A549 (cell line): ENCODE measurements around the gene OR1F1. TPM values are rescaled to one million over a fixed set of nuclear protein-coding genes. Genes with fewer than 3 reads are reported as not detected.
A peak's percentile ranks its signal among the peaks of the same experiment; 100 is the strongest.

Source experiments
- CBX2 ChIP-seq: fragments of 200-600 bp; sonication (generic); IDR thresholded peaks from 2 replicates; pipeline ENCODE4 v1.6.1; 2016; ENCODE audit warnings: low read depth, mild to moderate bottlenecking, borderline replicate concordance
- CEBPB ChIP-seq, 2 experiments: fragments of >200 bp in 1 of 2; sonication (Bioruptor Twin) in 1 of 2; formaldehyde crosslinking in 1 of 2; IDR thresholded peaks; 2 replicates each; pipeline ENCODE4 v1.6.1; 2012 to 2016
- E2F6 ChIP-seq: IDR thresholded peaks from 2 replicates; pipeline ENCODE4 v1.6.1; 2012; ENCODE audit warnings: low read depth, borderline replicate concordance
- EHF ChIP-seq: fragments of 250-450 bp; sonication (Bioruptor Pico); IDR thresholded peaks from 2 replicates; pipeline ENCODE4 v1.5.0; 2020; ENCODE audit warnings: mild to moderate bottlenecking
- GATA3 ChIP-seq: IDR thresholded peaks from 2 replicates; pipeline ENCODE4 v1.6.1; 2012; ENCODE audit warnings: borderline replicate concordance
- HEYL ChIP-seq: fragments of 250-450 bp; sonication (Bioruptor Pico); IDR thresholded peaks from 2 replicates; pipeline ENCODE4 v1.8.0; 2021; ENCODE audit warnings: mild to moderate bottlenecking, moderate library complexity
- MAX ChIP-seq: IDR thresholded peaks from 2 replicates; pipeline ENCODE4 v1.6.1; 2012
- NR3C1 ChIP-seq: fragments of >200 bp; sonication (Bioruptor Twin); formaldehyde crosslinking; IDR thresholded peaks from 3 replicates; pipeline ENCODE4 v1.6.1; 2017
- PBX3 ChIP-seq: IDR thresholded peaks from 2 replicates; pipeline ENCODE4 v1.6.1; 2012
- PHF8 ChIP-seq: fragments of 200-600 bp; sonication (generic); IDR thresholded peaks from 2 replicates; pipeline ENCODE4 v1.6.1; 2016; ENCODE audit warnings: low read depth, mild to moderate bottlenecking, antibody characterized with exemption, moderate library complexity, borderline replicate concordance
- RAD21 ChIP-seq, 2 experiments: fragments of >200 bp in 1 of 2; sonication (Bioruptor Twin) in 1 of 2; formaldehyde crosslinking in 1 of 2; IDR thresholded peaks in 1 of 2; conservative IDR thresholded peaks in 1 of 2; 2 replicates in 1 of 2; 3 replicates in 1 of 2; pipeline ENCODE4 v1.6.1; 2012 to 2018; ENCODE audit warnings: inconsistent platforms in 1 of 2
- RNF2 ChIP-seq: fragments of 200-600 bp; sonication (generic); IDR thresholded peaks from 2 replicates; pipeline ENCODE4 v1.6.1; 2016; ENCODE audit warnings: low read depth, mild to moderate bottlenecking, antibody characterized with exemption, moderate library complexity, borderline replicate concordance
- SREBF2 ChIP-seq: fragments of 450-650 bp; IDR thresholded peaks from 2 replicates; pipeline ENCODE4 v1.6.1; 2014; ENCODE audit warnings: mild to moderate bottlenecking, moderate library complexity
- polyA plus RNA-seq, 4 experiments: library from polyadenylated mRNA; depleted of rRNA in 3 of 4; stranded (reverse); fragments of >200 nt; fragmentation: RNase III in 1 of 4; extraction: RNeasy Plus Mini Kit Qiagen cat#74134 plus additional on column Dnase treatment in 1 of 4; gene quantifications; 2 replicates in 3 of 4; 3 replicates in 1 of 4; pipeline ENCODE4 v1.2.3, GENCODE V29; 2011 to 2017
- TF ChIP-seq, protein P1 (sequence below): fragments of >200 bp; sonication (Bioruptor Twin); formaldehyde crosslinking; IDR thresholded peaks from 3 replicates; pipeline ENCODE4 v1.5.1; 2016
- TF ChIP-seq, protein P2 (sequence below): fragments of 450-650 bp; IDR thresholded peaks from 2 replicates; pipeline ENCODE4 v1.6.1; 2014; ENCODE audit warnings: antibody characterized with exemption
- TF ChIP-seq, protein P3 (sequence below): fragments of 200-600 bp; sonication (generic); IDR thresholded peaks from 2 replicates; pipeline ENCODE4 v1.6.1; 2016; ENCODE audit warnings: antibody characterized with exemption, mild to moderate bottlenecking, moderate library complexity

Gene OR1F1
- polyA plus RNA-seq, 2 of the 4 experiments (the other 2 are of a cell fraction): 0.31 to 1.3 TPM

DNA sequence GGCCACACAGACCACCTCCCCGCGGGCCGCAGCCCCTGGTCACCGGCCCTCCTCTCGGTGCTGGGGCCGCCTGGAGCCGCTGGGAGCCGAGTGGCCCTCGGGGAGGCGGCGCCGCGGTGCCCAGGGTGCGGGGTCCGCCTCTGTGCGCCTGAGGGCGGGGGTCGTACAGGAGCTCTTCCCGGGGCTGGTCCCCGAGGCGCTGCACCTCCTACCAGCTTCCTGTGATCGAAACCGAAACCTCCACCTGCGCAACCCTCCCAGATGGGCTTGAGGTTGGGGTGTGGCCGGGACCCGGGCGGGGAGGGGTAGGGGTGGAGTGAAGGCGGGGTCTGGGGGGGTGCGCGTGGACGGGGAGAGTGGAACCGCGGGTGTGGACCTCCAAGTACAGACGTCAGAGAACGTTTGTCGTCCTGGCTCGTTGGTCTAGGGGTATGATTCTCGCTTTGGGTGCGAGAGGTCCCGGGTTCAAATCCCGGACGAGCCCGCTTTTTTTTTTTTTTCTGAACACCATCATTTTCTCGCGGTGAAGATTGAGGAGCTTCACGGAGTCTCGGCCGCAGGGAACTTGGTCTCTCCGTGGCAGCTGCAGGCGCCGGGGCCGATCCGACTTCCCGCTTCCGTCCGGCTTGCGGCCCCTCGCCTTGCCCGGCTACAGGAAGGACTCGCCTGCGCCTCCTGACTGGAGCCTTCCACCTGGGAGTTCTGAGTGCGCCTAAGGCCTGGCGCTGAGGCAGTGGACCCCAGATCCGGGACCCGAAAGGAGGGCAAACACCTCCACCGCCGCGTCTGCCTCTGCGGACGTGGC lies 29.3 kb upstream of the OR1F1 start (continued):
- TF ChIP-seq EHF (CRISPR knock-in tag) (no peak), RNF2 (no peak), CEBPB (IDR thresholded peaks at IDR 0.05) (no peak), PHF8 (peak; percentile 47; the same call in 1 of the 2 replicates), E2F6 (peak; percentile 38; the same call in 1 of the 2 replicates), RAD21 (conservative IDR thresholded peaks at IDR 0.05 in 1 of 2, IDR thresholded peaks at IDR 0.05 in 1 of 2) (no peak), NR3C1 (no peak), MAX (peak; percentile 65), PBX3 (no peak), GATA3 (0 out of 2 replicates have a peak, but pooled peaks have one; percentile 30), CBX2 (no peak), SREBF2 (peak; percentile 58), HEYL (CRISPR knock-in tag) (no peak)
- TF ChIP-seq, protein P1, sequence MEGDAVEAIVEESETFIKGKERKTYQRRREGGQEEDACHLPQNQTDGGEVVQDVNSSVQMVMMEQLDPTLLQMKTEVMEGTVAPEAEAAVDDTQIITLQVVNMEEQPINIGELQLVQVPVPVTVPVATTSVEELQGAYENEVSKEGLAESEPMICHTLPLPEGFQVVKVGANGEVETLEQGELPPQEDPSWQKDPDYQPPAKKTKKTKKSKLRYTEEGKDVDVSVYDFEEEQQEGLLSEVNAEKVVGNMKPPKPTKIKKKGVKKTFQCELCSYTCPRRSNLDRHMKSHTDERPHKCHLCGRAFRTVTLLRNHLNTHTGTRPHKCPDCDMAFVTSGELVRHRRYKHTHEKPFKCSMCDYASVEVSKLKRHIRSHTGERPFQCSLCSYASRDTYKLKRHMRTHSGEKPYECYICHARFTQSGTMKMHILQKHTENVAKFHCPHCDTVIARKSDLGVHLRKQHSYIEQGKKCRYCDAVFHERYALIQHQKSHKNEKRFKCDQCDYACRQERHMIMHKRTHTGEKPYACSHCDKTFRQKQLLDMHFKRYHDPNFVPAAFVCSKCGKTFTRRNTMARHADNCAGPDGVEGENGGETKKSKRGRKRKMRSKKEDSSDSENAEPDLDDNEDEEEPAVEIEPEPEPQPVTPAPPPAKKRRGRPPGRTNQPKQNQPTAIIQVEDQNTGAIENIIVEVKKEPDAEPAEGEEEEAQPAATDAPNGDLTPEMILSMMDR: no peak
- TF ChIP-seq, protein P2, sequence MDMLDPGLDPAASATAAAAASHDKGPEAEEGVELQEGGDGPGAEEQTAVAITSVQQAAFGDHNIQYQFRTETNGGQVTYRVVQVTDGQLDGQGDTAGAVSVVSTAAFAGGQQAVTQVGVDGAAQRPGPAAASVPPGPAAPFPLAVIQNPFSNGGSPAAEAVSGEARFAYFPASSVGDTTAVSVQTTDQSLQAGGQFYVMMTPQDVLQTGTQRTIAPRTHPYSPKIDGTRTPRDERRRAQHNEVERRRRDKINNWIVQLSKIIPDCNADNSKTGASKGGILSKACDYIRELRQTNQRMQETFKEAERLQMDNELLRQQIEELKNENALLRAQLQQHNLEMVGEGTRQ: no peak
- TF ChIP-seq, protein P3, sequence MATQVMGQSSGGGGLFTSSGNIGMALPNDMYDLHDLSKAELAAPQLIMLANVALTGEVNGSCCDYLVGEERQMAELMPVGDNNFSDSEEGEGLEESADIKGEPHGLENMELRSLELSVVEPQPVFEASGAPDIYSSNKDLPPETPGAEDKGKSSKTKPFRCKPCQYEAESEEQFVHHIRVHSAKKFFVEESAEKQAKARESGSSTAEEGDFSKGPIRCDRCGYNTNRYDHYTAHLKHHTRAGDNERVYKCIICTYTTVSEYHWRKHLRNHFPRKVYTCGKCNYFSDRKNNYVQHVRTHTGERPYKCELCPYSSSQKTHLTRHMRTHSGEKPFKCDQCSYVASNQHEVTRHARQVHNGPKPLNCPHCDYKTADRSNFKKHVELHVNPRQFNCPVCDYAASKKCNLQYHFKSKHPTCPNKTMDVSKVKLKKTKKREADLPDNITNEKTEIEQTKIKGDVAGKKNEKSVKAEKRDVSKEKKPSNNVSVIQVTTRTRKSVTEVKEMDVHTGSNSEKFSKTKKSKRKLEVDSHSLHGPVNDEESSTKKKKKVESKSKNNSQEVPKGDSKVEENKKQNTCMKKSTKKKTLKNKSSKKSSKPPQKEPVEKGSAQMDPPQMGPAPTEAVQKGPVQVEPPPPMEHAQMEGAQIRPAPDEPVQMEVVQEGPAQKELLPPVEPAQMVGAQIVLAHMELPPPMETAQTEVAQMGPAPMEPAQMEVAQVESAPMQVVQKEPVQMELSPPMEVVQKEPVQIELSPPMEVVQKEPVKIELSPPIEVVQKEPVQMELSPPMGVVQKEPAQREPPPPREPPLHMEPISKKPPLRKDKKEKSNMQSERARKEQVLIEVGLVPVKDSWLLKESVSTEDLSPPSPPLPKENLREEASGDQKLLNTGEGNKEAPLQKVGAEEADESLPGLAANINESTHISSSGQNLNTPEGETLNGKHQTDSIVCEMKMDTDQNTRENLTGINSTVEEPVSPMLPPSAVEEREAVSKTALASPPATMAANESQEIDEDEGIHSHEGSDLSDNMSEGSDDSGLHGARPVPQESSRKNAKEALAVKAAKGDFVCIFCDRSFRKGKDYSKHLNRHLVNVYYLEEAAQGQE: no peak
- TF ChIP-seq, all 56 proteins: peak for 10
